GM21717 (cell line): Measurements from ENCODE around the gene ARFGAP1.
"Not testable (repeated sequence)": the region's sequence is repeated elsewhere in the genome, so short reads cannot be mapped to it uniquely, and the experiment has no call there.

ENCODE experiments used
- ATAC-seq: cut with Tn5 transposase; IDR thresholded peaks from one replicate; pipeline ENCODE4 v1.9.1; 2021; ENCODE audit warnings: mild to moderate bottlenecking, moderate library complexity; ENCODE audit not compliant: unreplicated experiment

The ARFGAP1 gene

GRCh38 chr20:63290136-63290676 lies 17.6 kb downstream of the ARFGAP1 start:
- ATAC-seq, result no peak

DNA sequence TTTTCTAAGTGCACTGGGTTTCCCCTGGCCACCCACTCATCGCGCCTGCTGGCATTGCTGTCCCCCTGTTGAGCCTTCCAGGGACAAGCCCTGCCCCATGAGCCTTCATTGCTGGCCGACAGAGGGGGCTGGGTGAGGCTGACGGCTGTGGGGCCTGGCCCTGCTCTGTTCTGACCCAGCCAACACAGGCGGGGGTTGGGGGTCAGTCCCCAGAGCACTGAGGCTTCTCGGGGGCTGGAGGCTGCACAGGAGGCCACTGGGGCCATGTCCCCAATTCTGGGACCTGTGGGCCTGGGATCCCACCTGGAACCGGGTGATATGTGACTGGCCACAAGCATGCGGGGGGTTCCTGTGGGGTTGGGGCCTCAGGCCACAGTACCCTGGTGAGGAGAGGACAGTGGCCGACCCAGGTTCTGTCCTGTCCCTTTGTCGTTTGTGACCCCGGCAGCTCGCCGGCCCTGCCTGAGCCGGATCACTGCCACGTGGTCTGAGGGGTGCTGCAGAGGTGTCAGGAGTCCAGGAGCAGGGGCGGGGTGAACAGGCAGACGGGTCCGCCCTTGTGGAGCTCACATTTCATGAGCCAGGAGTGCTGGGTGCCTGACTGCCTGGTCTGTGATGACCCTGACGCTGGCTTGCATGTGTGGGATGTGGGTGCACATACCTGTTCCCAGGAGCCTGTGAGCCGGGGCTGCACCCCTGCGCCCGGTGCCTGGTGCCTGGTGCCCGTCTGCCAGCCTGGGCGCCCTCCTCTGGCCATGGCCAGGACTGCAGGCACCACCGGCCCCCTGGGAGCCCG lies 18.3 kb downstream of the ARFGAP1 start:
- no peak for ATAC-seq

- ATAC-seq, result no peak
Observed at GRCh38 chr20:63291811-63292210, 19.2 kb downstream of the ARFGAP1 start.

DNA sequence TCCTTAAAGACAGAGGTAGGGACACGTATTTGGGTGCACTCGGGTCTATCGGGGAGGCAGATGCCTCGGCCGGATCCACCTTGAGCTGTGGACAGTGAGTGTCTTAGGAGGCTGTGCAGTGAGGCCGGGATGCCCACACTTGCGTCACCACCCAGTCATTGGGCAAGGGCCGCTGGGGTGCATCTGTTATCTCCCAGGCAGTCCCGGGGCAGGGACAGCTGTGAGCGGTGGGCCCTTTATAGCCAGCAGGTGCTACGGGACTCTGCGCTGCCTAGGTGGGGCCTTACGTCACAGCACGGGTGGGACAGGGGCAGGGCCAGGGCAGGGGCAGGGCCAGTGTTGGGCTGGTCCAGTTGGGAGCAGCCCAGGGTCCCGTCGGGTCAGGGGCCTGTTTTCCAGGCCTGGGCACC lies 19.7 kb downstream of the ARFGAP1 start:
- no peak for ATAC-seq

DNA sequence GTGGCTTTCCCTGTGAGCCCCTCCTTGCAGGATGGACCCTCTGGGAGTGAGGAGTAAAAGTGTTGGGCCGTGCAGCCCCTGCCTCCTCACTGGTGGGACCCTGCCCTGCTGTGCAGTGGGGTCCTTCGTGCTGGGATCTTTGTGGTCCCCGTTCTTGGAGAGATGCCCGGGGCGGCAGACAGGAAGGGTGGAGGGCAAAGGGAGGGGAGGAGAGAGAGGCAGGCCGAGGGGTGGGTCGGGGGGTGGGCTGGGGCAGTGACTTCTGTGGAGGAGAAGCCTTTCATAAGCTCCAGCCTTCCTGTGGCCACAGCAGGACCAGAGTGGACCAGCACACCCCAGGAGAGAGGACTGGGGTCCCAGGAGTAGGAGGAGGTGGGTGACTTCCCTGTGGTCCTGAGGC lies 20.3 kb downstream of the ARFGAP1 start, which contains the start of gene COL20A1:
TSS of gene COL20A1 (plus strand) at position 283 of the 400 bp plus-strand sequence. CDS start 1,922 bp downstream, outside the sequence.
- no peak for ATAC-seq

DNA sequence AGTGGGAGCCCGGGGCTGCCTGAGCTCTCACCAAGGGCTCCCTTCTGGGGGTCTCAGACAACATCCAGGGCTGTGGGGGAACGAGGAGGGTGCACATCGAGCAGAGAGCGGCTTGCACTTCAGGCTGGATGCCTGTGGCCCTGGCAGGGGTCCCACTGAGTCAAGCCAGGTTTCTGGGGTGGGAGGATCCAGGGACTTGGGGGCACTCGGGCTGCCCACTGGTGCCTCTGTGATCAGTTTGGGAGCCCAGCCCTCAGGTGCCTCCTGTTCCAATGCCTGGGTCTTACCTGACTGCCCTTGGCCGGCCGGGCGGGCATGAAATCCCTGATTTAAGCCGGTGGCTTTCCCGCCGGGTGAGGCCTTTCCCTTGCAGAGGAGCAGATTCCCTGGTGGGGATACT lies 20.8 kb downstream of the ARFGAP1 start:
- ATAC-seq, result no peak

GRCh38 chr20:63293871-63294535 lies 21.4 kb downstream of the ARFGAP1 start:
- ATAC-seq, result no peak

- no peak for ATAC-seq
Observed at GRCh38 chr20:63294536-63294900, 21.9 kb downstream of the ARFGAP1 start.

GRCh38 chr20:63295018-63295417 lies 22.4 kb downstream of the ARFGAP1 start:
- no peak for ATAC-seq

DNA sequence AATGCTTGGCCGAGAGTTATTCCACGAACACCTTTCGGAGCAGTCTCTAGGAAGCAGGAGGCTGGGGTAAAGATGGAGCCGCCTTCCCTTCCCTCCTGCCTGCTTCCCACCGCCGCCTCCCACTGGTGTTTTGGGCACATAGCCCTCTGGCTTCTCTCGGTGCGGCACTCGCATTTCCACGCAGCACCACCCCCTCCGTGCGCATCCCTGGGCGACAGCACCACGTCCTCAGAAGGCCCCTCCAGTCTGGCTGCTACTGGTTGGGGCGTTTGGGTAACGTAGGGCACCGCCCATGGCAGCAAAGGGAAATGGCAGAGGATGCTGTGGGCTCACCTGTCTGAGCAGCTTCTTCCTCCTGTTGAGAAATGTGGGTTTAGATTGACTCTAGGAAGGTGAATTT lies 22.8 kb downstream of the ARFGAP1 start:
- ATAC-seq, result no peak

GRCh38 chr20:63295846-63296245 lies 23.2 kb downstream of the ARFGAP1 start:
- no peak for ATAC-seq

- no peak for ATAC-seq
Observed at GRCh38 chr20:63296531-63297299, 24.1 kb downstream of the ARFGAP1 start.

GRCh38 chr20:63297371-63297781 lies 24.8 kb downstream of the ARFGAP1 start:
- ATAC-seq, result no peak

DNA sequence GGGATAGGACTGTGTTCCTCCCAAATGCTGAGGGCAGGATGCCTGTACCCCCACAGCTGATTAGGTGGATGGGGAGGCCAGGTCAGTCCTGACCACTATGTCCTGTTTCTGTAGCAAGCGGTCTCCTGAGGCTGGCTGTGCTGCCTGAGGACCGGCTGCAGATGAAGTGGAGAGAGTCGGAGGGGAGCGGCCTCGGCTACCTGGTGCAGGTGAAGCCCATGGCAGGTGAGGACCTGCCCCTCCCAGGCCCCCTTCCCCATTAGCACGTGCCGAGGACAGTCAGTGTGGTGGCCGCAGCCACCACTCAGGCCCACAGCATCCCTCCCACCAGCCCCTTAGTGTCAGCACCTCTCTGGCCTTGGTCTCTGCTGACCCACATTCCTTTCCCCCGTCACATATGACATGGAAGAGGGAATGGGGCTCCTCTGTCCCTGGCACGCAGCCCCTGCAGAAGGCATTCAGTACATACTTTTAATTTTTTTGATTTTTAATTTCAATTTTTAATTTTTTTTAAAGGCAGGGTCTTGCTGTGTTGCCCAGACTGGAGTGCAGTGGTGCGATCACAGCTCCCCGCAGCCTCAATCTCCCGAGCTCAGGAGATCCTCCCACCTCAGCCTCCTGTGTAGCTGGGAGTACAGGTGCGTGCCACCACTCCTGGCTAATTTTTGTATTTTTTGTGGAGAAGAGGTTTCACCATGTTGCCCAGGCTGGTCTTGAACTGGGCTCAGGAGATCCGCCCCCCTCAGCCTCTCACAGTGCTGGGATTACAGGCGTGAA lies 25.4 kb downstream of the ARFGAP1 start:
- no peak for ATAC-seq

GRCh38 chr20:63298731-63299312 lies 26.2 kb downstream of the ARFGAP1 start:
- no peak for ATAC-seq

- no peak for ATAC-seq
Observed at GRCh38 chr20:63301671-63302070, 29.1 kb downstream of the ARFGAP1 start.

- no peak for ATAC-seq
Observed at GRCh38 chr20:63303095-63303666, 30.6 kb downstream of the ARFGAP1 start.

DNA sequence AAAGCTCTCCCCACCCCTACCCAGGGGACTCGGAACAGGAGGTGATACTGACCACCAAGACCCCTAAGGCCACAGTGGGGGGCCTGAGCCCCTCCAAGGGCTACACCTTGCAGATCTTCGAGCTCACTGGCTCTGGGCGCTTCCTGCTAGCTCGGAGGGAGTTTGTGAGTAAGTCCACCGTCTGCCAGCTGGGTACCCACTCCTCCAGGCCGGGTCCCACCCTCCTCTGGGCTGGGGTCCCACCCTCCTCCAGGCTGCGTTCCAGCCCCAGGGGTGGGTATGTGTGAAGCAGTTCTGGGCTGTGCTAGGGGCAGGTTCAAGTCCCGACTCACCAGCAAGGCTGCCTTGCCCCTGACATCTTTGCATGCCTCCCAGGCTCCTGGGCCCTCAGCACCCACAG lies 32.8 kb downstream of the ARFGAP1 start:
- no peak for ATAC-seq

DNA sequence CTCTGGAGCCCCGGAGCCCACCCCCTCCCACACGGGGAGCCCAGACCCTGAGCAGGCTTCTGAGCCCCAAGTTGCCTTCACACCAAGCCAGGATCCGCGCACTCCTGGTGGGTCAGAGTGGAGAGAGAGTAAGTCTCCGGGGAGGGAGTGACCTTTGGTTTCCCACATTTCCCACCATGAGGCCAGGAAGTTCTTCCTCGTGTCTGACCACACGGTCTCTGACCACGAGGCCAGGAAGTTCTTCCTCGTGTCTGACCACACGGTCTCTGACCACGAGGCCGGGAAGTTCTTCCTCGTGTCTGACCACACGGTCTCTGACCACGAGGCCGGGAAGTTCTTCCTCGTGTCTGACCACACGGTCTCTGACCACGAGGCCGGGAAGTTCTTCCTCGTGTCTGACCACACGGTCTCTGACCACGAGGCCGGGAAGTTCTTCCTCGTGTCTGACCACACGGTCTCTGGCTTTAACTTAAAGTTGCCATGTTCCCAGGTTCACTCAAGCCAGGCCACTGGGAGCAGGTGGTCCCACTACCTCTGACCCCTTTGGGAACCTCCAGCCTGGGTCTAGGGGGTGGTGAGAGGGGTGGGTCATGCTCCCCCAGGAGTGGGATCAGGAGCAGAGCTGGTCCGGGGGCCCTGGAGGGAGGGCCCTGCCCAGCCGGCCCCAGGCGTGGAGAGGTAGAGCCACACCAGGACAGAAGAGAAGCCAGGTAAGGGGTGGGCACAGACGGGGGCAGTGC lies 33.5 kb downstream of the ARFGAP1 start:
- not testable (repeated sequence) for ATAC-seq
